Measurements from ENCODE around the gene RXRA.

Gene RXRA

GRCh38 chr9:134445000-134445399 is 118.7 kb downstream of the RXRA start:
- FAIRE-seq, result no peak
- TF ChIP-seq CTCF (IDR thresholded peaks at IDR 0.05; ENCODE audit: insufficient read depth, missing control alignments), result no peak

GRCh38 chr9:134449180-134449916 is 123.1 kb downstream of the RXRA start:
- FAIRE-seq, result peak; percentile 56
- peak; percentile 100 for DNase-seq (ENCODE audit: insufficient read length, low spot score)
- TF ChIP-seq CTCF (IDR thresholded peaks at IDR 0.05; ENCODE audit: insufficient read depth, missing control alignments), result peak; percentile 85

More at GRCh38 chr9:134445000-134445399, 118.7 kb downstream of the RXRA start:
- DNase-seq (ENCODE audit: insufficient read length, low spot score), result no peak

- FAIRE-seq (no peak), DNase-seq (ENCODE audit: insufficient read length, low spot score) (no peak)
- no peak for TF ChIP-seq CTCF (IDR thresholded peaks at IDR 0.05; ENCODE audit: insufficient read depth, missing control alignments)
These were observed 125.6 kb downstream of the RXRA start for GRCh38 chr9:134451700-134452458.

GRCh38 chr9:134452728-134453127 is 126.5 kb downstream of the RXRA start:
- no peak for DNase-seq (ENCODE audit: insufficient read length, low spot score)
- FAIRE-seq, result no peak
- TF ChIP-seq CTCF (IDR thresholded peaks at IDR 0.05; ENCODE audit: insufficient read depth, missing control alignments), result no peak

GRCh38 chr9:134453776-134454475 is 127.7 kb downstream of the RXRA start:
- no peak for DNase-seq (ENCODE audit: insufficient read length, low spot score)
- no peak for TF ChIP-seq CTCF (IDR thresholded peaks at IDR 0.05; ENCODE audit: insufficient read depth, missing control alignments)
- no peak for FAIRE-seq

- no peak for FAIRE-seq
- DNase-seq (ENCODE audit: insufficient read length, low spot score), result no peak
- TF ChIP-seq CTCF (IDR thresholded peaks at IDR 0.05; ENCODE audit: insufficient read depth, missing control alignments), result no peak
These were observed 128.2 kb downstream of the RXRA start for GRCh38 chr9:134454476-134454857.
